Measurements from ENCODE around the gene PCSK4.
"Not testable (repeated sequence)": the region's sequence is repeated elsewhere in the genome, so short reads cannot be mapped to it uniquely, and the experiment has no call there.

Gene PCSK4

DNA sequence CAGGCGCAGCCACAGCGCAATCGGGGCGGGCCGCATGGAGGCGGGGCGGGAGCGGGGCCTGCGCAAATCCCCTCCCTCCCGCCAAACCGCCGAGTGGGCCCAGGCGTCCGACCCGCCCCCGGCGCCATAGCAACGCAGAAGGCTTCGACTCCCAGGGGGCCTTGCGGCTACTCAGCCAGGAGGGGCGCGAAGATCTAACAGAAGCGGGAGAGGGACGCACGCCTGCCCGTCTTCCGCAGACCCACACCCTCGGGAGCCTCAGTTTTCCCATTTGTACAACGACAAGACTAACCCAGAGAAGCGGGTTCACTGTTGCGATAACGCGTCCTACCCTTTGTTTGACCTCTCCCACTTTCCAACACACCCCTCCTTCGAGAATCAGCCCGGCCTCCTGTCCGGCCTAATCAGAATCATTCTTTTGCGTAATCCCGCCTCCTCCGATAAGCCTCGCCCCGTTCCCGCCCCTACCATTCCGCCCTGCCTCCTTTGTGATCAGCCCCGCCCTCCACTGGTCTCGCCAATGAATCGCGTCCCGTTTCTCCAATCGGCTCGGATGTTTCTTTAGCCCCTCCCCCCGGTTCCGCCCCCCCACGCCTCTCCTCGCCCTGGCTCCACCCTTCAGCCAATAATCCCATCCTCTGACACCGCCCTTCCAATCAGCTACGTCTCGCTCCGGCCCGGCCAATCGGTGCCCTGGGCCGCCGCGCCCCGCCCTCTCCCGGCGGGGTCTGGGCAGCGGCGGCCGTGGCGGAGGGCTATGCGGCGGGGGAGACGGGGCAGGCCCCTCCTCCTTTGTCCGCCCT lies at the start of gene PCSK4:
Gene PCSK4, minus strand, starts transcription at position 40 of the 803 bp plus-strand sequence. Its CDS starts 4 bp downstream, at position 36.
- peak; percentile 96 for DNase-seq

DNA sequence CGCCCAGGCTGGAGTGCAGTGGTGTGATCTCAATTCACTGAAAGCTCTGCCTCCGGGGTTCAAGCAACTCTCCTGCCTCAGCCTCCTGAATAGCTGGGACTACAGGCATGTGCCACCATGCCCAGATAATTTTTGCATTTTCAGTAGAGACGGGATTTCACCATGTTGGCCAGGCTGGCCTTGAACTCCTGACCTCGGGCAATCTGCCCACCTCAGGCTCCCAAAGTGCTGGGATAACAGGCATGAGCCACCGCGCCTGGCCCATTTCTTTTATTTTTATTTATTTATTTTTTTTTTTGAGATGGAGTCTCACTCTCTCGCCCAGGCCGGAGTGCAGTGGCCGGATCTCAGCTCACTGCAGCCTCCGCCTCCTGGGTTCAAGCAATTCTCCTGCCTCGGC lies 49.6 kb upstream of the PCSK4 start:
- DNase-seq: not testable (repeated sequence)

DNA sequence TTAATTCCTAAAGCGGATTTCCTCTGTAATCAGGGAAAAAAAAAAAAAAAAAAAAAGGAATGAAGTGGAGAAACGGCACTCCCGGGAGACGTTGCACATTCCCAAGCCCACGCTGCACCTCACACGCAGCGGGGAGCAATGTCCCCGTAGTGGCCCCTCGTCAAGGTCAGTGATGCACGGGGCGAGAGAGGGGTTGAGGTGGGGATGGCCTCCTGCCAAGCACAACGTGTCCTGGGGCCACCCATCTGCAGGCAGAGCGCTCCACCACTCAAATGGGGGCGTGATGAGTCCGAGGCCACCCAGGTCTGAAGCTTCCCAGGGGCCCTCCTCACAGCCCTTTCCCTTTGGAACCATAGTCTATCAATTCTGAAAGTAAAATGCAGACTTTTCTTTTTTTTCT lies 48.8 kb upstream of the PCSK4 start:
- no peak for DNase-seq

DNA sequence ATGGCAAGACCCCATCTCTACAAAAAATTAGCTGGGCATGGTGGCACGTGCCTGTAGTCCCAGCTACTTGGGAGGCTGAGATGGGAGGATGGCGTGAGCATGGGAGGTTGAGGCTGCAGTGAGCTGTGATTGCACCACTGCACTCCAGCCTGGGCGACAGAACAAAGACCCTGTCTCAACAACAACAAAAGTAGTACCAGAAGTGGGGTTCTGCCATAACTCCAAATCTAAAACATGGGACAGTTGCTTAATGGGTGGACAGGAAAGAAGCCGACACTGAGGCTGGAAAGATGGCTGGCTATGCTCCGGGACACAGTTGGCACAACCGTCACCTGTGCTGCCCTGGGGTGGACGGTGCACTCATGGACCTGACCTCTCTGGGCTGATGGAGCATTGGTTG lies 45.5 kb upstream of the PCSK4 start:
- DNase-seq: not testable (repeated sequence)

DNA sequence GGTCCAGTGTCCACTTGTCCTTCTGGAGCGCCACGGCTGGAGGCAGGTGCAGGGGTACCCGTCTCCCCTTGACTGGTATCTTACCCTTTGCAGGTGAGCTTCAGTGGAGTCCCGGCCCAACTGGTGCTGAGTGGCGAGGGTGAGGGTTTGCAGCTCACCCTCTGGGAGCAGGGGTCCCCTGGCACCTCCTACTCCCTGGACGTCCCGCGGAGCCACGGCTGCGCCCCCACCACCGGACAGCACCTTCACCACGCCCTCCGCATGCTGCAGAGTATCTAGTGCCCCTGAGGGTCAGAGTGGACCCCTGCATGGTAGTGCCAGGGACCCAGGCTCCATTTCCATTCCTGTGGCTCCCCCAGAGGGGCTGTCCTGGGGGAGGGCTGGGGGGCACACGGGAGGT lies 44.8 kb upstream of the PCSK4 start:
- no peak for DNase-seq

DNA sequence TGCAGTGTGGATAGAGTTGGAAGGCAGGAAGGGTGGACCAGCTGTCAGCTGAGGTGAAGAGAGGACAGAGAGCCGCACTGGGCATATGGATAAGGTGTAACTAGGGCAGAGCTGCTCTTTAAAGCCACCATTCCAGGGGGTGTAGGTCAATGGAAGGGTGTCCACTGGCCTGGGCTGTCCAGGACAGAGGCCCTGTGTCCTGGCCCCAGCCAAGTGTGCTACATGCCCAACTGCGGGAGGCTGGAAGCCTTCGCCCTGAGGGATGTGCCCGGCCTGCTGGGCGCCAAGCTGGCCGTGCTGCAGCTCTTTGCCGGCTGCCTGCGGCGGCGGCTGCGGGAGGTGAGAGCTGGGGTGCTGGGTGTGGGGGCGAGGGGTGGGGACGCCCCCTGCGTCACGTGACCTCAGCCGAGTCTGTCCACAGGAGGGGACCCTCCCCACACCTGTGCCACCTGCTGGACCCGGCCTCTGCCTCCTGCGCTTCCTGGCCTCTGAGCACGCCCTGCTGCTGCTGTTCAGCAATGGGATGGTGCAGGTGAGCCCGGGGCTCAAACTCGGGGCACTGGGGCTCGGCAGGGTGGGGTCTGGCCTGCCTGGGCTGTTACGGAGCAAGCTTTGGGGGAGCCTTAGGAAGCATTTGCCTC lies 43.5 kb upstream of the PCSK4 start:
- no peak for DNase-seq

DNA sequence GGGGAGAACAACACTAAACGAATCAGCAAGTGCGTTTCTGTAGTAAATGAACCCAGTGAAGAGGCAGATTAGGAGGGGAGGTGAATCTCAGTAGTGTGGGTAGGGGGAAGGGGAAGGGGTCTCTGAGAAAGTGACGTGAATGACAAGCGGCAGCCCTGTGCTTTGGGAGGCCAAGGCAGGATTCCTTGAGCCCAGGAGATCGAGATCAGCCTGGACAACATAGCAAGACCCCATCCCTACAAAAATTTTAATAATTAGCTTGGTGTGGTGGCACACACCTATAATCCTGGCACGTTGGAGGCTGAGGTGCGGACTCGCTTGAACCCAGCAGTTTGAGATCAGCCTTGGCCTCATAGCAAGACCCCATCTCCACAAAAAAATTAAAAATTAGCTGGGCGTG lies 41.9 kb upstream of the PCSK4 start:
- DNase-seq: no peak

DNA sequence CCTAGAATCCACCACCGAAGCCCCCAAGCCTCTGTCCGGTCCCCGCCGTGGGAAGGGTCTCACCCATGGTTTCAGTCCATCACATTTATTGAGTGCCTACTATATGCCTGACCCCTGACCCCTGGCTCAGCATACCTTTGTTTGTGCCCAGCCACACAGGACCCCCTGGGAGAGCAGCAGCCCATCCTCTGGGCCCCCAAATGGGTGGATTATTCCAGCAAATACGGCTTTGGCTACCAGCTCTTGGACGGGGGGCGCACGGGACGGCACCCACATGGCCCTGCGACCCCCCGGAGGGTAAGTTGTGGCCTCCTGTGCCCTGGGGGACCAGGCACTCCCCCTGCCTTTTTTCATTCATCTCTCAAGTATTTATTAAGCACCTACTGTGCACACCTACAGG lies 41.4 kb upstream of the PCSK4 start:
- DNase-seq: no peak

DNA sequence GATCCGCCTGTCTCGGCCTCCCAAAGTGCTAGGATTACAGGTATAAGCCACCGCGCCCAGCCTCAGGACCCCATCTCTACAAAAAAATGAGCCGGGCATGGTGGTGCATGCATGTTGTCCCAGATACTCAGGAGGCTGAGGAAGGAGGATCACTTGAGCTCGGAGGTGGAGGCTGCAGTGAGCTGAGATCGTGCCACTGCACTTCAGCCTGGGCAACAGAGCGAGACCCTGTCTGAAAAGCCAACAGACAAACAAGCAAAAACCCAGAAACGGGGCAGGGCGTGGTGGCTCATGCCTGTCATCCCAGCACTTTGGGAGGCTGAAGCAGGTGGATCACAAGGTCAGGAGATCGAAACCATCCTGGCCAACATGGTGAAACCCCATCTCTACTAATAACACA lies 40.7 kb upstream of the PCSK4 start:
- DNase-seq: not testable (repeated sequence)

DNA sequence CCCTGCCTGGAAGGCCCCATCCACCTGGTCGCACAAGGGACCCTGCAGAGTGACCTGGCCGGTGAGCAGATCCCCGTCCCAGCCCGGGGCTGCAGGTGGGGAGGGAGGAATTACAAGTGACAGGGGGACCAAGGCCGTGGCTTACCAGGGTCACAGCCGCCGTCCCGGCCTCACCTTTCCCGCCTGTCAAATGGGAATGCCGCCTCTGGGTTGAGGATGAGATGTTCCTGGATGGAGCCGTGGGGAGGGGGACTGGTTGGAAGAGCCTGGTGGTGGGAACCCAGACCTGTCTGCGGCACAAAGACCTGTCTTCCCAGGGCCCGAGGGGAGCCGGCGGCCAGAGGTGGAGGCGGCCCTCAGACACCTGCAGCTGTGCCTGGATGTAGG lies 39.3 kb upstream of the PCSK4 start:
- no peak for DNase-seq

DNA sequence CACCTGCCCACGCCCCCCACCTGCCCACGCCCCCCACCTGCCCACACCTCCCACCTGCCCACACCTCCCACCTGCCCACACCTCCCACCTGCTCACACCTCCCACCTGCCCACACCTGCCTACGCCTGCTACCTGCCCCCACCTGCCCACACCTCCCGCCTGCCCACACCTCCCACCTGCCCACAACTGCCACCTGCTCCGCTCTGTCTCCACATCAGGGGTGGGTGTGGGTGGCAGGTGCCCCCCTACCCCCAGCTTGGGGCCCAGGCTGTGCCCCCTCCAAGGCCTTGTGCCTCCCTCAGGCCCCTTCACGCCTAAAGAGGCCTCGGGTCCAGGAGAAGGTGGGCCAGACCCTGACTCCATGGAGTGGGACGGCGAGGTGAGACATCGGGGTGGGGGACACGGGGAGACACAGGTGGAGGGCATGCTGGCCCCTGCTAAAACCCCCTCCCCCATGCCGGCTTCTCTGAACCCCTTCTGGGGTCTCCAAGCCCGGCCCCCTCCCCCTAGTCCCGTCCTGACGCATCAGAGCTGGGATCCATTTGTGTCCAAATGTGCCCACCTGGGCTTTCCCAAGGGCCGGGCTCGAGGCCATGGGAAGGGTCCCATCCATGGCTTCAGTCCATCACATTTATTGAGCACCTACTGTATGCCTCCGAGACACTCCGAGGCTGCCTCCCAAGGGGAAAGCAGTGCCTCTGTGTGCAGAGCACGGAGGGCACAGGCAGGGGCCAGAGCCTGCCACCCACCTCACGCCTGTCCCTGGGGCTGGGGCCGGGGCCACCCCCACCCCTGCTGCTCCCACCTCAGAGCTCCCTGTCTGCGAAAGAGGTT lies 38.7 kb upstream of the PCSK4 start:
- no peak for DNase-seq

DNA sequence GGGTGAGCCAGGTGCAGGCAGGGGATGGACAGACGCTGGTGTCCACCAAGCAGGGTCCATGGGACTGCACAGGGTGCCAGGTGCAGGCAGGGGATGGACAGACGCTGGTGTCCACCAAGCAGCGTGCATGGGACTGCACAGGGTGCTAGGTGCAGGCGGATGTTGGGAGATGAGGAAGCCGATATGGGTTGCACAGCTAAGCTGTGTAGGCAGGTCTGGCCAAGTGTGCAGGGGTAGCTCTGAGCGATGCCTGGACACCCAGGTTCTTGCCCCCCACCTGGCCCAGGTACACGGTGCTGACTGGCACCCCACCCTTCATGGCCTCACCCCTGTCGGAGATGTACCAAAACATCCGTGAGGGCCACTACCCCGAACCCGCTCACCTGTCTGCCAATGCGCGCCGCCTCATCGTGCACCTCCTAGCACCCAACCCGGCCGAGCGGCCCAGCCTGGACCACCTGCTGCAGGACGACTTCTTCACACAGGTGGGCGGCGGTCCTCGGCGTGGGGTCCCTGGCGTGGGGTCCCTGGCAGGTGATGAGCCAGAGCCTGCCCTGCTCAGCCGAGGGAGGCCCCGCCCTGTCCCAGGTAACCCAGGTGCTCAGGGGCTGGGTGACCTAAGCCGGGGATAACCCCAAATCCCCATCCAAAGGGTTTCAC lies 37.6 kb upstream of the PCSK4 start:
- DNase-seq: no peak

DNA sequence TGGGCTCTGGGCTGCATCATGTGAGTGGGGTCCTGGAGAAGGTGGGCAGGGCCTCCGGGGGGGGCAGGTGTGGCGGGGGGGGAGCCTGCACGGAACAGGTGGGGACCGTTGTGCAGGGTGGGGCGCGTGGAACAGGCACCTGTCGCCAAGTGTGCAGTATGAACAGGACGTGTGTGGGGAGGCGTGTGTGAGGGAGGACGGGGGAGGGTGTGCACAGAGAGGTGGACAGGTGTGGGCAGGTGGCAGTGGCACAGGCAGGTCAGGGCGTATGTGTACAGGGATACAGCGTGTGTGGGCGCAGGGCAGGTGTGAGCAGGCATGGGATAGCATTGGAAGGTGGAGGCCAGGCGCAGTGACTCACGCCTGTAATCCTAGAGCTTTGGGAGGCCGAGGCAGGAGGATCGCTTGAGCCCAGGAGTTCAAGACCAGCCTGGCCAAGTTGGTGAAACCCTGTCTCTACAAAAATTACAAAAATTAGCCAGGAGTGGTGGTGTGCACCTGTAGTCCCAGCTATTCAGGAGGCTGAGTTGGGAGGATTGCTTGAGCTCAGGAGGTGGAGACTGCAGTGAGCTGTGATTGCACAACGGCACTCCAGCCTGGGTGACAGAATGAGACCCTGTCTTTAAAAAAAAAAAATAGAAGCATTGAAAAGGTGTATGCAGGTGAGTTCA lies 37.0 kb upstream of the PCSK4 start:
- DNase-seq: no peak

DNA sequence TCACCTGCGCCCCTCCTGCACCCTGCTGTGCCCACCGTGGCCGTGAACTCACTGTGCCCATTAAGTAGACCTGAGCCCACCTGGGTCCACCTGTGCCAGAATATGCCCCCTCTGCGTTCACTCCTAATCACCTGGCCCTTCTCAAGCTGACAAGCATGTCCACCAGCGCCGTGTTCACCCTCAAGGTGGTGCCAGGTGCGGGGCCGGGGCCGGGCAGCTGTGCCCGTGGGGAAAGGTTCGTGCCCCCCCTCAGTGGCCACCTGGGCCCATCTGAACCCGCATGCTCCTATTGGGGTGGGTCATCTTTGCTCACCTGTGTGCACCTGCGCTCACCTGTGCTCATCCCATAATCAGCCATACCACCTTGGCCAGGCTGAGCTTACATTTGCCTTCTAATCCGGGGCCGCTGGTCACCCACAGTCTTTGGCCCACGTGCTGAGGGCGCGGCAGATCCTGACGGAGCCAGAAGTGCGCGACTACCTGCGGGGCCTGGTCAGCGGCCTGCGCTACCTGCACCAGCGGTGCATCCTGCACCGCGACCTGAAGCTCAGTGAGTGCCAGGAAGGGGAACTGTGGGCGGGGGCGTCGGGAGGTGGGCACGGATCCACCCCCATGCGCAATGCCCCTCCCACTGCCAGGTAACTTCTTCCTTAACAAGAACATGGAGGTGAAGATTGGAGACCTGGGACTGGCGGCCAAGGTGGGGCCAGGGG lies 36.1 kb upstream of the PCSK4 start:
- no peak for DNase-seq

DNA sequence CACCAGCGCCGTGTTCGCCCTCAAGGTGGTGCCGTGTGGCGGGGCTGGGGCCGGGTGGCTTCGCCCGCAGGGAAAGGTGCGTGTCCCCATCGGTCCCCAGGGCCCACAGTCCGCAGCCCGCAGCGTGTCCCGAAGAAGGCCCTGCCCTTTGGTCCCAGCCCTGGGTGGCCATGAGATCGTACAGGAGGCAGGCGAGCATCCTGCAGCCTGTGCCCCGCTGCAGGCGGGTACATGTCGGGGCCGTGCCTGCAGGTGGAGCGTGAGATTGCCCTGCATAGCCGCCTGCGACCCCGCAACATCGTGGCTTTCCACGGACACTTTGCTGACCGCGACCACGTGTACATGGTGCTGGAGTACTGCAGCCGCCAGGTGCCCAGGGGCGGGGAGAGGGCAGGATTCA lies 35.2 kb upstream of the PCSK4 start:
- DNase-seq: no peak

DNA sequence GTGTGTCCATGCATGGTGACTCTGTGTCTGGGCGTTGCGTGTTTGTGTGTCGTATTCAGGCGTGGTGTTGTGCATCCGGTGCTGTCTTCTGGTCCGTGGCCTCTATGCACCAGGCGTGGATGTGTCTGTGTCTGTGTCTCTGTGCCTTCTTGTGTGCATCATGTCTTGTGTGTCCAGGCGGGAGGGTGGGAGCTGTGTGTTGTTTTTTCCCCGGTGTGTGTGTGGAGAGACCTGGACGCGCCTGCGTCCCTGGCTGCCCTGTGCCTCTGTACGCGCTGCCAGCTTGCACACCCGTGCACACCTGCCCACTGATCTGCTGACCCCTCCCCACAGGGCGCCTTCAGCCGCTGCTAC lies 34.8 kb upstream of the PCSK4 start:
- no peak for DNase-seq

DNA sequence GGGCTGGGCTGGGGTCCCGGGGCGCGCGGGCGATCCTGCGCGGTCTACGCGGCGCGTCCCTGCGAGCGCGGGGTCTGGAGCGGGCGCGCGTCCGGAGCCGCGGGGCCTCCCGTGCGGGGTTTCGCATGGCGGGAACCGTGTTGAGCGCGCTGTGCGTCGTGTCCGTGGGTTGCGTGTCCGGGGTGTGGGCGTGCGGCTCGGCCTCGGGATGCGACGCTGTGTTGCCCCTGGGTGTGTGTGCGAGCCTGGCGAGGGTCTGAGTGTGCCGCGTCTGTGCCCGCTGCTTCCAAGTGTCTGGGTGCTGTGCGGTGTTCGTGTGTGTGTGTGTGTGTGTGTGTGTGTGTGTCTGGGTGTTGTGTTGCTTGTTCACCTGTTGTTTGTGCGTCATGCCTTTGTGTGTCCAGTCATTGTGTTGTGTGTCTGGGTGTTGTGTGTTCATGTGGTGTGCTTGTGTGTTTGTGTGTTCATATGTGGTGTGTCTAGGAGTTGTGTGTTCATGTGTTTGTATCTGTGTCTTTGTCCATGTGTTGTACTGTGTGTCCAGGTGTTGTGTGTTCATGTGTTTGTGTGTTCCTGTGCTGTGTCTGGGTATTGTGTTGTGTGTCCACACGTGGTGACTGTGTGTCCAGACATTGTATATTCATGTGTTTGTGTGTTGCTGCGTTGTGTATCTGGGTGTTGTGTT lies 34.3 kb upstream of the PCSK4 start:
- DNase-seq: no peak

DNA sequence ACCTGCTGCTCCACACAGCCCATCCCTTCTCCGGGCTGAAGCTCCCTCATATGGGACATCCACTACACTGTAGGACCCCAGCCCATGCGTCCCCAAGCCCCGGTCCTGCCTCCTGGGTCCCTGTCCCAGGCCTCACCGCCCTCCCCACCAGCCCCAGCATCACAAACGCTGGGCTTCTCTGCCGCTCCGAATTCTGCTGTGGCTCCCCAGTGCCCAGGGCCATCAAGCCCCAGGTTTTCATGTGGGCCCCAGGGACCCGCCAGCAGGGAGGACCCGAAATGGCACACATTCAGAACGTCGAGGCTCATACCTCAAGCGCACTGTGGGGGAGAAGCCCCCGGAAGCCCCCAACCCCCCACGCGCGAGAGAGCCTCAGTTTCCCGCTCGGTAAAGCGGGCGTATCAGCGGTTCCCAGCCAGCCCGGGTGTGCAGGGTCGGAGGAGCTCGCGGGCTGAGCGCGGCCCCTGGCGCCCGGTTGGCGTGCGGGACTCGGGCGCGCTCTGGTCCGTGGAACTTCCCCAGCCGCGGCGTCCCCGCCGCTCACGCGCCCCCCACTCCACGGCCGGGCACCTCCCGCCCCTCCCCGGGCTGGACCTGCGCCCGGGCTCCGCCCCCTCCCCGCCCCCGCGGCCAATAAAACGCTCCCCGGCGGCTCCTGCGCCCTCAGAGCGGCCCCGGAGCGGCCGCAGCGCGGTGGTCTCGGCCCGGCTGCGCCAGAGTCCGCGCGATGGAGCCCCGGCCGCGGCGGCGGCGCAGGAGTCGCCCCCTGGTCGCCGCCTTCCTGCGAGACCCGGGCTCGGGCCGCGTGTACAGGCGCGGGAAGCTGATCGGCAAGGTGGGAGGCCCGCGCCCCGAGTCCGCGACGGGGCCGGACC lies 33.5 kb upstream of the PCSK4 start, which contains the start of gene PLK5:
Gene PLK5, plus strand, starts transcription at position 666 of the 875 bp plus-strand sequence. CDS start 2,920 bp downstream, outside the sequence.
- no peak for DNase-seq

DNA sequence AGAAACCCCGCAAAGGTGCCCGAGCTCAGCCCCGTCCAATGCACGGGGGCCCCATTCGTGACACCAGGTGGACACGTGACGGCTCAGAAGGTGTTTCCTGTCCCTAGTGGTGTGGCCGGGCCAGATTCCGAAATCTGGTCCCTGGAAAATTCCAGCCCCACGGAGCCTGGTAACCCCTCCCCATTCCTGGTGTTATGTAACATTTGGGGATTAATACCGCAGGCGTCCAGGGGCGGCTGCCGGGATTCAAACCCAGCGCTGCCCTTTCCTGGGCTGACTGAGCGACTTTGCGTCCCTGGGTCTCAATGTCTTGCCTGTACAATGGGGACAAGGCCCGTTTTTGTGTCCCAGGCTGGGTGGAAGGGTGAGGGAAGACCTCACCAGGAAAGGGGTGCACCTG lies 32.7 kb upstream of the PCSK4 start:
- no peak for DNase-seq

DNA sequence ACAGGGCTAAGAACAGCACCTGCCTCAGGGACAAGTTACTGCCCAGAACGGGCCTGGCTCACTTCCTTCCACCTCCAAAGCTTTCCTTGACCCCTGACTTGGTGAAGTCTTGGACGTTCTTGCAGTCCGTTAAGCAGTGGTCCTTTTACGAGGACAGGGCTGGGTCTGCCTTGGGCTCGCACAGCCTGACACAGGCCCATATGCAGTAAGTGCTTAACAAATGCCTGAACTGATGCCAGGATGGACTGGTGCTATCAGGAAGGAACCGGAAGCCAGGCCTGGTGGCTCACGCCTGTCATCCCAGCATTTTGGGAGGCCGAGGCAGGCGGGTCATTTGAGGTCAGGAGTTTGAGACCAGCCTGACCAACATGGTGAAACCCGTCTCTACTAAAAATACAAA lies 31.9 kb upstream of the PCSK4 start:
- no peak for DNase-seq
